Activated T-helper 1 cell treated with anti-CD3 and anti-CD28 coated beads, Interleukin-2, amount 50 U/mL, for 16 hours (primary cell): ENCODE data around the gene AP1M2.

Source experiments
- DNase-seq, 2 donors: peaks; one replicate each; pipeline ENCODE4 v3.0.0-alpha.2; 2020; ENCODE audit warnings: low read depth in 1 of 2, low spot score in 1 of 2

Gene AP1M2

GRCh38 chr19:10587022-10587838 lies at the start of gene AP1M2:
TSS of gene AP1M2 (minus strand) at chr19:10587312. CDS start at chr19:10587231, 81 bp downstream.
- no peak for DNase-seq

- no peak for DNase-seq
Observed at GRCh38 chr19:10636304-10636972, 49.3 kb upstream of the AP1M2 start.

- DNase-seq = no peak
Observed at GRCh38 chr19:10634963-10635362, 47.9 kb upstream of the AP1M2 start.

- DNase-seq = no peak
Observed at GRCh38 chr19:10634430-10634829, 47.3 kb upstream of the AP1M2 start.

GRCh38 chr19:10631874-10632273 lies 44.8 kb upstream of the AP1M2 start:
- no peak for DNase-seq

- no peak for DNase-seq
Observed at GRCh38 chr19:10625762-10626138, 38.6 kb upstream of the AP1M2 start.

- no peak for DNase-seq
Observed at GRCh38 chr19:10625003-10625761, 38.1 kb upstream of the AP1M2 start, which contains the start of gene SLC44A2. TSS of gene SLC44A2 (plus strand) at chr19:10625553. CDS start at chr19:10625634, 81 bp downstream.

- no peak for DNase-seq
Observed at GRCh38 chr19:10624585-10624984, 37.5 kb upstream of the AP1M2 start.

- DNase-seq = no peak
Observed at GRCh38 chr19:10621966-10622365, 34.9 kb upstream of the AP1M2 start.

- DNase-seq = no peak
Observed at GRCh38 chr19:10620786-10621185, 33.7 kb upstream of the AP1M2 start.

GRCh38 chr19:10618846-10619245 lies 31.7 kb upstream of the AP1M2 start:
- no peak for DNase-seq

- no peak for DNase-seq
Observed at GRCh38 chr19:10617409-10618121, 30.5 kb upstream of the AP1M2 start.

- DNase-seq = no peak
Observed at GRCh38 chr19:10615429-10616023, 28.4 kb upstream of the AP1M2 start.

- no peak for DNase-seq
Observed at GRCh38 chr19:10612499-10613119, 25.5 kb upstream of the AP1M2 start.

- no peak for DNase-seq
Observed at GRCh38 chr19:10611907-10612306, 24.8 kb upstream of the AP1M2 start.

- DNase-seq = no peak
Observed at GRCh38 chr19:10604460-10604980, 17.4 kb upstream of the AP1M2 start.

- DNase-seq = no peak
Observed at GRCh38 chr19:10603873-10604459, 16.9 kb upstream of the AP1M2 start.

GRCh38 chr19:10603084-10603872 lies 16.2 kb upstream of the AP1M2 start:
- DNase-seq = peak; percentile 54 to 62
